SK-N-SH (cell line): Measurements from ENCODE around the gene SIL1. TPM values are rescaled to one million over a fixed set of nuclear protein-coding genes. Genes with fewer than 3 reads are reported as not detected.

Source experiments
- CTCF ChIA-PET: fragments of 300-600, 350-600 bp; formaldehyde crosslinking; extraction: SDS; loops from one replicate; lab custom pipeline; 2021; lab: Yijun Ruan, JAX
- POLR2A ChIA-PET: fragments of 350-600 bp; sonication (Branson Sonifier 250); formaldehyde crosslinking; extraction: SDS; loops from one replicate; lab custom pipeline; 2020; ENCODE audit warnings: antibody characterized with exemption, inconsistent platforms; lab: Yijun Ruan, JAX
- DNase-seq: peaks from one replicate; pipeline ENCODE4 v3.0.0; 2012
- H2AFZ ChIP-seq: fragments of 200-600 bp; sonication (generic); 2 replicates; pipeline ENCODE4 v1.8.1; 2016; ENCODE audit warnings: antibody characterized with exemption, mild to moderate bottlenecking, low read depth
- H3F3A ChIP-seq: fragments of 200-600 bp; sonication (generic); replicated peaks from 2 replicates; pipeline ENCODE3; 2016; ENCODE audit warnings: antibody characterized with exemption, mild to moderate bottlenecking; ENCODE audit not compliant: insufficient read depth
- H3K27ac ChIP-seq, 2 experiments: fragments of 200-500 bp in 1 of 2; fragments of 200-600 bp in 1 of 2; sonication (Bioruptor generic) in 1 of 2; sonication (generic), shearing (Covaris generic) in 1 of 2; 2 replicates each; pipeline versions ENCODE4 v1.5.1 to v1.6.1; 2014 to 2016; ENCODE audit warnings: low read depth in 2 of 2, inconsistent platforms in 1 of 2, low read length in 1 of 2, mild to moderate bottlenecking in 1 of 2, mixed read lengths in 1 of 2
- H3K27me3 ChIP-seq: fragments of 200-600 bp; sonication (generic), shearing (Covaris generic); 2 replicates; pipeline ENCODE4 v1.6.1; 2016; ENCODE audit warnings: mixed run types; ENCODE audit not compliant: insufficient read depth
- H3K36me3 ChIP-seq, 2 experiments: fragments of 200-500 bp in 1 of 2; fragments of 200-600 bp in 1 of 2; sonication (Bioruptor generic) in 1 of 2; sonication (generic) in 1 of 2; replicated peaks in 1 of 2; 2 replicates each; pipeline versions ENCODE3 to v1.5.1; 2014 to 2016; ENCODE audit warnings: low read length in 1 of 2, mild to moderate bottlenecking in 1 of 2; ENCODE audit not compliant: insufficient read depth in 2 of 2, control insufficient read depth in 1 of 2
- H3K4me1 ChIP-seq, 2 experiments: fragments of 200-500 bp in 1 of 2; fragments of 200-600 bp in 1 of 2; sonication (Bioruptor generic) in 1 of 2; sonication (generic), shearing (Covaris generic) in 1 of 2; 2 replicates each; pipeline versions ENCODE4 v1.5.1 to v1.6.1; 2014 to 2016; ENCODE audit warnings: low read depth in 1 of 2, low read length in 1 of 2, mixed run types in 1 of 2; ENCODE audit not compliant: insufficient read depth in 2 of 2, control insufficient read depth in 1 of 2
- H3K4me2 ChIP-seq: fragments of 200-600 bp; sonication (generic), shearing (Covaris generic); 2 replicates; pipeline ENCODE4 v1.6.1; 2017; ENCODE audit warnings: mixed run types
- H3K4me3 ChIP-seq, 2 experiments: fragments of 200-500 bp in 1 of 2; fragments of 200-600 bp in 1 of 2; sonication (Bioruptor generic) in 1 of 2; sonication (generic), shearing (Covaris generic) in 1 of 2; 2 replicates each; pipeline versions ENCODE4 v1.5.1 to v1.8.1; 2014 to 2016; ENCODE audit warnings: low read depth in 2 of 2, inconsistent platforms in 1 of 2, low read length in 1 of 2, mild to moderate bottlenecking in 1 of 2, mixed read lengths in 1 of 2, moderate library complexity in 1 of 2
- H3K79me2 ChIP-seq: fragments of 200-600 bp; sonication (generic); 2 replicates; pipeline ENCODE4 v1.8.1; 2017; ENCODE audit warnings: mild to moderate bottlenecking; ENCODE audit not compliant: insufficient read depth
- H3K9ac ChIP-seq: fragments of 200-600 bp; sonication (generic); 2 replicates; pipeline ENCODE4 v1.6.1; 2017; ENCODE audit warnings: mixed run types
- H3K9me2 ChIP-seq: fragments of 200-600 bp; sonication (generic); 2 replicates; pipeline ENCODE4 v1.6.1; 2017; ENCODE audit warnings: mixed run types
- H3K9me3 ChIP-seq: fragments of 200-600 bp; sonication (generic); 2 replicates; pipeline ENCODE4 v1.6.1; 2017; ENCODE audit warnings: mixed run types, mild to moderate bottlenecking, moderate library complexity
- H4K20me1 ChIP-seq: fragments of 200-600 bp; sonication (generic); 2 replicates; pipeline ENCODE4 v1.6.1; 2017; ENCODE audit warnings: mild to moderate bottlenecking, mixed run types; ENCODE audit not compliant: insufficient read depth
- EP300 ChIP-seq, 2 experiments: IDR thresholded peaks; 2 replicates each; pipeline versions ENCODE4 v1.4.0 to v1.6.1; 2012; ENCODE audit warnings: borderline replicate concordance in 1 of 2, low read depth in 1 of 2, low read length in 1 of 2
- EZH2phosphoT487 ChIP-seq: fragments of 200-600 bp; sonication (generic); IDR thresholded peaks from 2 replicates; pipeline ENCODE4 v1.6.1; 2017; ENCODE audit warnings: low read depth, mixed run types, mild to moderate bottlenecking, antibody characterized with exemption, moderate library complexity, borderline replicate concordance
- FOXJ3 ChIP-seq: sonication (generic); formaldehyde crosslinking; IDR thresholded peaks from 2 replicates; pipeline ENCODE4 v1.5.1; 2020; ENCODE audit warnings: mild to moderate bottlenecking, missing genetic modification reagents
- GABPA ChIP-seq: IDR thresholded peaks from 2 replicates; pipeline ENCODE4 v1.4.0; 2012; ENCODE audit warnings: low read depth, mild to moderate bottlenecking
- GATA2 ChIP-seq: sonication (generic); formaldehyde crosslinking; IDR thresholded peaks from 2 replicates; pipeline ENCODE4 v1.5.0; 2020; ENCODE audit warnings: mild to moderate bottlenecking, missing genetic modification reagents
- MXI1 ChIP-seq: IDR thresholded peaks from 2 replicates; pipeline ENCODE4 v1.6.1; 2012; ENCODE audit warnings: mild to moderate bottlenecking, low read depth, low read length, improper control_type of control experiment
- NFIC ChIP-seq: IDR thresholded peaks from 2 replicates; pipeline ENCODE4 v1.4.0; 2012; ENCODE audit warnings: borderline replicate concordance
- POLR2AphosphoS5 ChIP-seq: IDR thresholded peaks from 2 replicates; pipeline ENCODE4 v1.6.1; 2012; ENCODE audit warnings: low read depth, low read length
- RAD21 ChIP-seq: IDR thresholded peaks from 2 replicates; pipeline ENCODE4 v1.6.1; 2012; ENCODE audit warnings: mild to moderate bottlenecking, low read length
- RCOR1 ChIP-seq: fragments of 150-350 bp; IDR thresholded peaks from 2 replicates; pipeline ENCODE4 v1.6.1; 2017; ENCODE audit warnings: antibody characterized with exemption, low read length
- SIN3A ChIP-seq: IDR thresholded peaks from 2 replicates; pipeline ENCODE4 v1.6.1; 2012; ENCODE audit warnings: low read depth, mild to moderate bottlenecking, low read length, moderate library complexity, borderline replicate concordance
- TAF1 ChIP-seq: IDR thresholded peaks from 2 replicates; pipeline ENCODE4 v1.6.1; 2012; ENCODE audit warnings: low read depth, mild to moderate bottlenecking, low read length, moderate library complexity, borderline replicate concordance
- YY1 ChIP-seq: IDR thresholded peaks from 2 replicates; pipeline ENCODE4 v1.4.0; 2012; ENCODE audit warnings: low read depth, mild to moderate bottlenecking
- WGBS: methylation state at CpG from one replicate; pipeline ENCODE4 v1.1.6; 2017; ENCODE audit warnings: low lambda C conversion rate; 5-methylcytosine and 5-hydroxymethylcytosine counted together
- polyA plus RNA-seq, 3 experiments: library from polyadenylated mRNA; depleted of rRNA; stranded (reverse); fragments of >200 nt; gene quantifications; 2 replicates each; pipeline ENCODE4 v1.2.3, GENCODE V29; 2012
- TF ChIP-seq, protein P1 (sequence below): fragments of 200-600 bp; sonication (generic); IDR thresholded peaks from 2 replicates; pipeline ENCODE4 v1.6.1; 2017; ENCODE audit warnings: antibody characterized with exemption, mild to moderate bottlenecking, moderate library complexity
- TF ChIP-seq, protein P2 (sequence below): IDR thresholded peaks from 2 replicates; pipeline ENCODE4 v1.4.0; 2012; ENCODE audit warnings: low read depth, borderline replicate concordance
- TF ChIP-seq, protein P3 (sequence below): fragments of 150-350 bp; IDR thresholded peaks from 2 replicates; pipeline ENCODE4 v1.6.1; 2016; ENCODE audit warnings: mild to moderate bottlenecking, low read depth, low read length
- TF ChIP-seq, protein P4 (sequence below): IDR thresholded peaks from 2 replicates; pipeline ENCODE4; 2012
- TF ChIP-seq, protein P5 (sequence below): IDR thresholded peaks from 2 replicates; pipeline ENCODE4 v1.4.0; 2012; ENCODE audit warnings: low read depth, borderline replicate concordance

Gene SIL1
- polyA plus RNA-seq, 1 of the 3 experiments (the other 2 are of a cell fraction), result 25.9 TPM

DNA sequence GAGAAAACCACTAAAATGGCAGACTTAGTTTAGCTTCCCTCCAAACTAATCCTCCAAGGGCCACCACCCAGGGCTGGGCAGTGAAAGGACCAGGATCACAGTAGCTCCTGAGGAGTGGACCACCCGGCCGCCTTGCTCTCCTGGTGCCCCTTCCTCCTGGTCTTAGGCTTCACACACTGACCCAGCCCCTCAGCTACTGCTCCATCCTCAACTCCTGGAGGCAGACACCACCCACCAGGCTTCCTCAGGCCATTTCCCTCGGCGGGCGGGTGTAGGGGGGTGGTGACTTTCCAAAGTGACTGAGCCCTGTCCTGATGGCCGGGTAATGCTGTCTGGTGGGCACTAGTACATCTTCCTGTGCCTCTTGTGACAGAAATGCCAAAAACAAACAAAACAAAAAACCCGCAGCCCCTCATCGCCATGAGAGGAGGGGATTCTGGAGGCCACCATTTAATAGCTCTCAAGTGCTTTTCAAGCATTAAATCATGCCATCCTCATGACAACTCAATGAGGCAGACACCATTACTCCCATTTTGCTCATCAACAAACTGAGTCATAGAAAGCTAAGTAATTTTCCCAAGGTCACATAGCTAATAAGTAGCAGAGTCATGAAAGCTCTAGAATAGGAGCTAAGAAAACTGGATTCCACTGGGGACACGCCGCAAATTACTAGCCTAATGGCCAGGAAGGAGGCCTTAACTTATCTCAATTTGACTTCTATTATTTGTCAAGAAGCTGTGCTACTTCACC lies 231.8 kb downstream of the SIL1 start:
- H3K9me3 ChIP-seq, result no peaks in the 10 kb centered on the region
- no peak for TF ChIP-seq GATA2
- TF ChIP-seq EP300 (IDR thresholded peaks at IDR 0.05; ENCODE audit: borderline replicate concordance in 1 of 2, low read depth in 1 of 2, low read length in 1 of 2), result no peak
- TF ChIP-seq GABPA, result no peak
- TF ChIP-seq, protein P1, sequence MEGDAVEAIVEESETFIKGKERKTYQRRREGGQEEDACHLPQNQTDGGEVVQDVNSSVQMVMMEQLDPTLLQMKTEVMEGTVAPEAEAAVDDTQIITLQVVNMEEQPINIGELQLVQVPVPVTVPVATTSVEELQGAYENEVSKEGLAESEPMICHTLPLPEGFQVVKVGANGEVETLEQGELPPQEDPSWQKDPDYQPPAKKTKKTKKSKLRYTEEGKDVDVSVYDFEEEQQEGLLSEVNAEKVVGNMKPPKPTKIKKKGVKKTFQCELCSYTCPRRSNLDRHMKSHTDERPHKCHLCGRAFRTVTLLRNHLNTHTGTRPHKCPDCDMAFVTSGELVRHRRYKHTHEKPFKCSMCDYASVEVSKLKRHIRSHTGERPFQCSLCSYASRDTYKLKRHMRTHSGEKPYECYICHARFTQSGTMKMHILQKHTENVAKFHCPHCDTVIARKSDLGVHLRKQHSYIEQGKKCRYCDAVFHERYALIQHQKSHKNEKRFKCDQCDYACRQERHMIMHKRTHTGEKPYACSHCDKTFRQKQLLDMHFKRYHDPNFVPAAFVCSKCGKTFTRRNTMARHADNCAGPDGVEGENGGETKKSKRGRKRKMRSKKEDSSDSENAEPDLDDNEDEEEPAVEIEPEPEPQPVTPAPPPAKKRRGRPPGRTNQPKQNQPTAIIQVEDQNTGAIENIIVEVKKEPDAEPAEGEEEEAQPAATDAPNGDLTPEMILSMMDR, result no peak
- TF ChIP-seq, protein P2, sequence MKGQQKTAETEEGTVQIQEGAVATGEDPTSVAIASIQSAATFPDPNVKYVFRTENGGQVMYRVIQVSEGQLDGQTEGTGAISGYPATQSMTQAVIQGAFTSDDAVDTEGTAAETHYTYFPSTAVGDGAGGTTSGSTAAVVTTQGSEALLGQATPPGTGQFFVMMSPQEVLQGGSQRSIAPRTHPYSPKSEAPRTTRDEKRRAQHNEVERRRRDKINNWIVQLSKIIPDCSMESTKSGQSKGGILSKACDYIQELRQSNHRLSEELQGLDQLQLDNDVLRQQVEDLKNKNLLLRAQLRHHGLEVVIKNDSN, result no peak
- TF ChIP-seq TAF1, result no peak
- TF ChIP-seq, protein P3, sequence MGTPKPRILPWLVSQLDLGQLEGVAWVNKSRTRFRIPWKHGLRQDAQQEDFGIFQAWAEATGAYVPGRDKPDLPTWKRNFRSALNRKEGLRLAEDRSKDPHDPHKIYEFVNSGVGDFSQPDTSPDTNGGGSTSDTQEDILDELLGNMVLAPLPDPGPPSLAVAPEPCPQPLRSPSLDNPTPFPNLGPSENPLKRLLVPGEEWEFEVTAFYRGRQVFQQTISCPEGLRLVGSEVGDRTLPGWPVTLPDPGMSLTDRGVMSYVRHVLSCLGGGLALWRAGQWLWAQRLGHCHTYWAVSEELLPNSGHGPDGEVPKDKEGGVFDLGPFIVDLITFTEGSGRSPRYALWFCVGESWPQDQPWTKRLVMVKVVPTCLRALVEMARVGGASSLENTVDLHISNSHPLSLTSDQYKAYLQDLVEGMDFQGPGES, result no peak
- TF ChIP-seq, protein P4, sequence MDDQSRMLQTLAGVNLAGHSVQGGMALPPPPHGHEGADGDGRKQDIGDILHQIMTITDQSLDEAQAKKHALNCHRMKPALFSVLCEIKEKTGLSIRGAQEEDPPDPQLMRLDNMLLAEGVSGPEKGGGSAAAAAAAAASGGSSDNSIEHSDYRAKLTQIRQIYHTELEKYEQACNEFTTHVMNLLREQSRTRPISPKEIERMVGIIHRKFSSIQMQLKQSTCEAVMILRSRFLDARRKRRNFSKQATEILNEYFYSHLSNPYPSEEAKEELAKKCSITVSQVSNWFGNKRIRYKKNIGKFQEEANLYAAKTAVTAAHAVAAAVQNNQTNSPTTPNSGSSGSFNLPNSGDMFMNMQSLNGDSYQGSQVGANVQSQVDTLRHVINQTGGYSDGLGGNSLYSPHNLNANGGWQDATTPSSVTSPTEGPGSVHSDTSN, result no peak
- no peak for TF ChIP-seq MXI1
- TF ChIP-seq NFIC, result no peak
- no peak for TF ChIP-seq POLR2AphosphoS5
- H3K79me2 ChIP-seq, result no peaks in the 10 kb centered on the region
- no peak overlapping the region for H3K4me2 ChIP-seq
- H3K9ac ChIP-seq, result no peak overlapping the region
- no peaks in the 10 kb centered on the region for H3K9me2 ChIP-seq
- ChIA-PET POLR2A (no interaction called here), CTCF (interaction anchor here (2.5 kb wide), 1 partner anchor 16 kb away, joined by 10 read pairs; no protein-coding TSS in a partner anchor)
- no peaks in the 10 kb centered on the region for H4K20me1 ChIP-seq
- 93% methylated on average over 10 of the region's 10 CpGs for WGBS
- no peak for DNase-seq
- no peaks in the 10 kb centered on the region for H3K36me3 ChIP-seq
- H3K4me3 ChIP-seq, result no peak overlapping the region
- H2AFZ ChIP-seq, result no peak overlapping the region
- peaks cover 11 to 64% of the 10 kb centered on the region in 2 experiments; a peak in 3 of 4 replicates for H3K4me1 ChIP-seq
- H3F3A ChIP-seq, result no peaks in the 10 kb centered on the region
- H3K27me3 ChIP-seq, result no peaks in the 10 kb centered on the region
- H3K27ac ChIP-seq, result no peak overlapping the region

DNA sequence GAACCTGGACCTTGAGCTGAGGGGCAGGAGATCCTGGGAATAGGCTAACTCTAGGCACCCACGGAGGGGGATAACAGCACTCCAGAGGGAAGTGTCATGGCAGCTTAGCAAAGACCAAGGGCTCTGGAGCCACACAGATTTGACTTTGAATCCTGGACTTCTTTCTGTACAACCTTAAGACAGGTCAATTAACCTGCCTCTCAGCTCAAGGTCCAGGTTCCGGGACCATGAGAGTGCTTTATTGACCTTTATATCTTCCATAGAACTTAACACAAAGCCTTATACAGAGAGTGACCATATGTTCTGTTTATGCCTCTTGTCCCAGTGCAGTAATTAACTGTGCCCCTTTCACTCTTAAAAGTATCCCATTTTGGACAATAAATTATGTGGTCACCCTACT lies 232.5 kb downstream of the SIL1 start:
- Histone ChIP-seq H3K9ac (no peak overlapping the region), H3K9me3 (no peaks in the 10 kb centered on the region), H3K4me3 (no peak overlapping the region), H3K9me2 (no peaks in the 10 kb centered on the region), H3K4me2 (no peak overlapping the region), H4K20me1 (no peaks in the 10 kb centered on the region), H3K36me3 (no peaks in the 10 kb centered on the region), H3K79me2 (no peaks in the 10 kb centered on the region), H3F3A (no peaks in the 10 kb centered on the region), H2AFZ (no peak overlapping the region), H3K27me3 (no peaks in the 10 kb centered on the region), H3K4me1 (peaks cover 11 to 57% of the 10 kb centered on the region in 2 experiments; a peak in 3 of 4 replicates), H3K27ac (no peak overlapping the region)
- DNase-seq, result no peak
- ChIA-PET CTCF (interaction anchor here (1.0 to 2.4 kb wide), 3 partner anchors 10 to 386 kb away, joined by 3 to 5 read pairs (median 3); no protein-coding TSS in a partner anchor), POLR2A (no interaction called here)
- 100% methylated on average over 1 of the region's 2 CpGs for WGBS
- TF ChIP-seq RAD21 (no peak), RCOR1 (no peak), FOXJ3 (CRISPR knock-in tag) (no peak), YY1 (no peak), EZH2phosphoT487 (no peak), TAF1 (no peak), SIN3A (no peak)
- TF ChIP-seq, protein P5, sequence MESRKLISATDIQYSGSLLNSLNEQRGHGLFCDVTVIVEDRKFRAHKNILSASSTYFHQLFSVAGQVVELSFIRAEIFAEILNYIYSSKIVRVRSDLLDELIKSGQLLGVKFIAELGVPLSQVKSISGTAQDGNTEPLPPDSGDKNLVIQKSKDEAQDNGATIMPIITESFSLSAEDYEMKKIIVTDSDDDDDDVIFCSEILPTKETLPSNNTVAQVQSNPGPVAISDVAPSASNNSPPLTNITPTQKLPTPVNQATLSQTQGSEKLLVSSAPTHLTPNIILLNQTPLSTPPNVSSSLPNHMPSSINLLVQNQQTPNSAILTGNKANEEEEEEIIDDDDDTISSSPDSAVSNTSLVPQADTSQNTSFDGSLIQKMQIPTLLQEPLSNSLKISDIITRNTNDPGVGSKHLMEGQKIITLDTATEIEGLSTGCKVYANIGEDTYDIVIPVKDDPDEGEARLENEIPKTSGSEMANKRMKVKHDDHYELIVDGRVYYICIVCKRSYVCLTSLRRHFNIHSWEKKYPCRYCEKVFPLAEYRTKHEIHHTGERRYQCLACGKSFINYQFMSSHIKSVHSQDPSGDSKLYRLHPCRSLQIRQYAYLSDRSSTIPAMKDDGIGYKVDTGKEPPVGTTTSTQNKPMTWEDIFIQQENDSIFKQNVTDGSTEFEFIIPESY, result no peak
